Dedifferentiated amniotic fluid mesenchymal stem cell (primary cell): ENCODE results near the gene ADAP1.
"Not testable (repeated sequence)": the region's sequence is repeated elsewhere in the genome, so short reads cannot be mapped to it uniquely, and the experiment has no call there.

Experiments used
- DNase-seq: peaks from one replicate; pipeline ENCODE4 v3.0.0-alpha.2; 2016; ENCODE audit errors: extremely low spot score

Gene ADAP1

GRCh38 chr7:909358-910329 is 44.8 kb downstream of the ADAP1 start:
- DNase-seq: no peak

GRCh38 chr7:908591-909357 is 45.7 kb downstream of the ADAP1 start:
- DNase-seq: not testable (repeated sequence)

- DNase-seq: no peak
These were observed 46.3 kb downstream of the ADAP1 start for GRCh38 chr7:908159-908581.

- DNase-seq: no peak
These were observed 47.1 kb downstream of the ADAP1 start for GRCh38 chr7:907158-907980.

GRCh38 chr7:906776-907157 is 47.7 kb downstream of the ADAP1 start:
- DNase-seq: no peak

- DNase-seq: no peak
These were observed 49.6 kb downstream of the ADAP1 start for GRCh38 chr7:904847-905246.

- DNase-seq: no peak
These were observed 50.3 kb downstream of the ADAP1 start for GRCh38 chr7:903921-904755.

GRCh38 chr7:902996-903395 is 51.5 kb downstream of the ADAP1 start:
- no peak for DNase-seq

GRCh38 chr7:901388-902154 is 52.9 kb downstream of the ADAP1 start:
- no peak for DNase-seq

GRCh38 chr7:901041-901387 is 53.5 kb downstream of the ADAP1 start:
- no peak for DNase-seq

GRCh38 chr7:900331-901040 is 54.0 kb downstream of the ADAP1 start:
- no peak for DNase-seq

- DNase-seq: no peak
These were observed 54.7 kb downstream of the ADAP1 start for GRCh38 chr7:899806-900205.

- DNase-seq: no peak
These were observed 55.4 kb downstream of the ADAP1 start for GRCh38 chr7:898855-899681.

- DNase-seq: no peak
These were observed 56.0 kb downstream of the ADAP1 start for GRCh38 chr7:898460-898854.

GRCh38 chr7:897771-898376 is 56.6 kb downstream of the ADAP1 start:
- DNase-seq: no peak

GRCh38 chr7:897086-897485 is 57.4 kb downstream of the ADAP1 start:
- no peak for DNase-seq

- no peak for DNase-seq
These were observed 58.0 kb downstream of the ADAP1 start for GRCh38 chr7:896346-897075.
